Measurements from ENCODE around the gene TMEM145. TPM values are rescaled to one million over a fixed set of nuclear protein-coding genes. Genes with fewer than 3 reads are reported as not detected.
"Not testable (repeated sequence)": the region's sequence is repeated elsewhere in the genome, so short reads cannot be mapped to it uniquely, and the experiment has no call there.

The TMEM145 gene
- total RNA-seq, 1 donor from 2014 or later: not detected

DNA sequence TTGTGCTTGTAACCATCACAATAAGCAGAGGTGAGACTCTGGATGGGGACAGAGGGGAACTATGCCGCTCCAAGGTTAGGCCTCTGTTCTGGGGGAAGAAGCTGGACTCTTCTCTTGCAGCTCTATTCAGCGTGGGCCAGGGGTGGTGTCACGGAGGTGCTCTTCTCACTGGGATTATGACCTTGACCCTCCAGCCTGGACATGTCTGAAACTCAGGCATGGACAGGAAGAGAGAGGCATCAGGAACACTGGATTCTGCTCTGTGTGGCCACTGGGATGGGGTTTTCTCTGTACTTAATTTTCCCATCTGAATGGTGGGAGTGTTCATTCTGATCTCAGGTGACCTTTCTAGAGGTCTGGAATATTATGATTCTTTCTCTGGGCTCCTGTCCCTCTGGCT lies 19.9 kb downstream of the TMEM145 start:
- intact Hi-C loops (cut with DNase I): no loop called here
- TF ChIP-seq, protein P1, sequence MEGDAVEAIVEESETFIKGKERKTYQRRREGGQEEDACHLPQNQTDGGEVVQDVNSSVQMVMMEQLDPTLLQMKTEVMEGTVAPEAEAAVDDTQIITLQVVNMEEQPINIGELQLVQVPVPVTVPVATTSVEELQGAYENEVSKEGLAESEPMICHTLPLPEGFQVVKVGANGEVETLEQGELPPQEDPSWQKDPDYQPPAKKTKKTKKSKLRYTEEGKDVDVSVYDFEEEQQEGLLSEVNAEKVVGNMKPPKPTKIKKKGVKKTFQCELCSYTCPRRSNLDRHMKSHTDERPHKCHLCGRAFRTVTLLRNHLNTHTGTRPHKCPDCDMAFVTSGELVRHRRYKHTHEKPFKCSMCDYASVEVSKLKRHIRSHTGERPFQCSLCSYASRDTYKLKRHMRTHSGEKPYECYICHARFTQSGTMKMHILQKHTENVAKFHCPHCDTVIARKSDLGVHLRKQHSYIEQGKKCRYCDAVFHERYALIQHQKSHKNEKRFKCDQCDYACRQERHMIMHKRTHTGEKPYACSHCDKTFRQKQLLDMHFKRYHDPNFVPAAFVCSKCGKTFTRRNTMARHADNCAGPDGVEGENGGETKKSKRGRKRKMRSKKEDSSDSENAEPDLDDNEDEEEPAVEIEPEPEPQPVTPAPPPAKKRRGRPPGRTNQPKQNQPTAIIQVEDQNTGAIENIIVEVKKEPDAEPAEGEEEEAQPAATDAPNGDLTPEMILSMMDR (IDR thresholded peaks at IDR 0.05): no peak
- H3K4me1 ChIP-seq: no peaks in the 10 kb centered on the region

DNA sequence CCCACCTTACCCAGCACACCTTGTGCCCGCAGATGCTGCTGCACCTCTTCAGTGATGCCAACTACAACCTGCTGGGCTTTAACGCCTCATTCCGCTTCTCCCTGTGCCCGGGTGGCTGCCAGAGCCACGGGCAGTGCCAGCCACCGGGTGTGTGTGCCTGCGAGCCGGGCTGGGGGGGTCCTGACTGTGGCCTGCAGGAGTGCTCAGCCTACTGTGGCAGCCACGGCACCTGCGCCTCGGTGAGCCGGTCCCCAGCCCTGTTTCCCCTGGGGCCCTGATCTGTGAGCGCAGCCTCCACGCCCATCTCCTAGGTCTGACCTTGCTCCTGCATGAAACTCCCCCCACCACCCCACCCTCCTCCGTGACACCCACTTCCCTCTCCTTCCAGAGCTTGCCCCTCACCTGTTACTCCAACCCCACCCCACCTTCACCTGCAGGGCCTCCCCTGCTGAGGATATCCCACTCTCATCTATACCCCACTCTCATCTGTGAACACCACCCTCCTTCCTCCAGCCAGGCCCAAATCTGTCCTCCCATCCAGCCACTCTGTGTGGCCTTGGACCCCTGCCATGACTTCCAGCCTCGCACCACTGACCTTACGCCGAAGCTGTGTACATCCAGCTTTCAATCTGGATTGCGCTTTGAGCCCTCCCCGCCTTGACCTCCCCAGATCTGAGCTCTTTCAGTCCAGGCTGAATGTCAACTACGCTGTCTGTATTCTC lies 21.0 kb downstream of the TMEM145 start:
- TF ChIP-seq, protein P1 (IDR thresholded peaks at IDR 0.05): no peak
- DNase-seq (no peak), ATAC-seq (no peak)
- intact Hi-C loops (cut with DNase I): no loop called here
- no peaks in the 10 kb centered on the region for H3K4me1 ChIP-seq
- H3K27ac ChIP-seq: no peak overlapping the region
- no peaks in the 10 kb centered on the region for H3K9me3 ChIP-seq
- no peaks in the 10 kb centered on the region for H3K27me3 ChIP-seq (ENCODE audit: low read depth)
- H3K4me3 ChIP-seq: no peak overlapping the region
- peaks cover 27% of the 10 kb centered on the region for H3K36me3 ChIP-seq

More for the DNA sequence above, 19.9 kb downstream of the TMEM145 start:
- H3K27ac ChIP-seq: no peak overlapping the region
- no peak for DNase-seq
- peaks cover 23% of the 10 kb centered on the region for H3K36me3 ChIP-seq
- H3K4me3 ChIP-seq: no peak overlapping the region
- H3K27me3 ChIP-seq (ENCODE audit: low read depth): no peaks in the 10 kb centered on the region
- no peaks in the 10 kb centered on the region for H3K9me3 ChIP-seq
- no peak for ATAC-seq

DNA sequence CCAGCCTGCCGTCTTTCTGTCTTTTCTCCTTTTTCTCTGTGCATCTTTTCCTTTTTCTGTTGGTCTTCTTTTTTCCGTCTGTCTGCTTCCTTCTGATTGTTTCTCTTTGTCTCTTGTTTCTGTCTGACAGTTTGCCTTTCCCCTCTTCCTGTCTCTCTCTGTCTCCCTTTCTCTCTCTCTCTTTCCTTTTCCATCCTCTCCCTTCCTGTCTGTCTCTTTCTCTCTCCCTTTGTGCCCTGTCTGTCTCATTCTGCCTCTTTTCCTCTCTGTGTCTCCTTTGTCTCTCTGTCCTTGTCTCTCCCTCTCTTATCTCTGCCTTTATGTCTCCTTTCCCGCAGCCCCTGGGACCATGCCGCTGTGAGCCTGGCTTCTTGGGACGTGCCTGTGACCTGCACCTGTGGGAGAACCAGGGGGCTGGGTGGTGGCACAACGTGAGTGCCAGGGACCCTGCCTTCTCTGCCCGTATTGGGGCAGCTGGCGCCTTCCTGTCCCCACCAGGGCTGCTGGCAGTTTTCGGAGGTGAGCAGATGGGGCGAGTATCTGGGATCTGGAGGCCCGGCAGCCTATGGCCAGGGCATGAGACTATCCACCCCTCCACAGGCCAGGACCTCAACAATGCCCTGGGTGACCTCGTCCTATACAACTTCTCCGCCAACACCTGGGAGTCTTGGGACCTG lies 21.7 kb downstream of the TMEM145 start:
- DNase-seq (no peak), ATAC-seq (no peak)
- TF ChIP-seq, protein P1 (IDR thresholded peaks at IDR 0.05): no peak
- Histone ChIP-seq H3K4me1 (no peaks in the 10 kb centered on the region), H3K4me3 (no peak overlapping the region), H3K9me3 (no peaks in the 10 kb centered on the region), H3K36me3 (peaks cover 27% of the 10 kb centered on the region), H3K27me3 (ENCODE audit: low read depth) (no peaks in the 10 kb centered on the region), H3K27ac (no peak overlapping the region)
- intact Hi-C loops (cut with DNase I): no loop called here

DNA sequence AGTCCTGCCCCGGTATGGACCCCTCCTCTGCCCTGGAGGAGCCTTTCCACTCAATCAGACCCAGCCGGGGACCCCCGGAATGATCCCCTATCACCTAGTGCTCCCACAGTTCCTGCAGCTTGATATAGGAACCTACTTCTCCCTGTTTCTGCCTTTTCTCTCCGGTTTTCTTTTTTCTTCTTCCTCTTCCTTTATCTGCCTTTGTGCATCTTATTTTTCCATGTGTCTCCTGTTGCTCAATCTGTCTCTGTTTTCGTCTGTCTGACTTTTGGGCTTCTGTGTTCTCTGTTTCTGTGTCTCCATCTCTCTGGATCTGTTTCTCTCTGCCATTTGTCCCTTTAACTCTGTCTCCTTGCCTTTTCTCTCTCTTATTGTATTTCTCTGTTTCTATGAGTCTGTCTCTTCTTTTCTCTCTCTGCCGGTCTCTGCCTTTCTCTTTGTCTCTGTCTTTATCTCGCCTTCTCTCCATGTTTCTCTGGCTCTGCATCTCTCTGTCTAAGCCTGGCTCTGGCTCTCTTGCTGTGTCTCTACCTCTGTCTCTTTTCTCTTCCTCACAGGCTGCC lies 22.3 kb downstream of the TMEM145 start:
- no peaks in the 10 kb centered on the region for H3K9me3 ChIP-seq
- H3K4me3 ChIP-seq: no peak overlapping the region
- intact Hi-C loops (cut with DNase I): no loop called here
- H3K27ac ChIP-seq: no peak overlapping the region
- no peaks in the 10 kb centered on the region for H3K27me3 ChIP-seq (ENCODE audit: low read depth)
- DNase-seq (no peak), ATAC-seq (no peak)
- TF ChIP-seq, protein P1 (IDR thresholded peaks at IDR 0.05): no peak
- no peaks in the 10 kb centered on the region for H3K4me1 ChIP-seq
- H3K36me3 ChIP-seq: peaks cover 27% of the 10 kb centered on the region

DNA sequence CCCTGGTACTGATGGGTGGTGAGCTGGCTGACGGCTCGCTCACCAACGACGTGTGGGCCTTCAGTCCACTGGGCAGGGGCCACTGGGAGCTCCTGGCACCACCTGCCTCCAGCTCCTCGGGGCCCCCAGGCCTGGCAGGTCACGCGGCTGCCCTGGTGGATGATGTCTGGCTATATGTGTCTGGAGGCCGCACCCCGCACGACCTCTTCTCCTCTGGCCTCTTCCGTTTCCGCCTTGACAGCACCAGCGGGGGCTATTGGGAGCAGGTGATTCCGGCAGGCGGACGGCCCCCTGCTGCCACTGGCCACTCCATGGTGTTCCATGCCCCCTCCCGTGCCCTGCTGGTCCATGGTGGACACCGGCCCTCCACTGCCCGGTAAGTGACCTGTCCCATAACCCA lies 22.9 kb downstream of the TMEM145 start:
- intact Hi-C loops (cut with DNase I): no loop called here
- no peaks in the 10 kb centered on the region for H3K4me1 ChIP-seq
- H3K27ac ChIP-seq: no peak overlapping the region
- no peak for DNase-seq
- ATAC-seq: peak in 1 of 2 donors; percentile 16
- TF ChIP-seq, protein P1 (IDR thresholded peaks at IDR 0.05): no peak
- no peaks in the 10 kb centered on the region for H3K27me3 ChIP-seq (ENCODE audit: low read depth)
- no peak overlapping the region for H3K4me3 ChIP-seq
- H3K36me3 ChIP-seq: peaks cover 27% of the 10 kb centered on the region
- no peaks in the 10 kb centered on the region for H3K9me3 ChIP-seq

DNA sequence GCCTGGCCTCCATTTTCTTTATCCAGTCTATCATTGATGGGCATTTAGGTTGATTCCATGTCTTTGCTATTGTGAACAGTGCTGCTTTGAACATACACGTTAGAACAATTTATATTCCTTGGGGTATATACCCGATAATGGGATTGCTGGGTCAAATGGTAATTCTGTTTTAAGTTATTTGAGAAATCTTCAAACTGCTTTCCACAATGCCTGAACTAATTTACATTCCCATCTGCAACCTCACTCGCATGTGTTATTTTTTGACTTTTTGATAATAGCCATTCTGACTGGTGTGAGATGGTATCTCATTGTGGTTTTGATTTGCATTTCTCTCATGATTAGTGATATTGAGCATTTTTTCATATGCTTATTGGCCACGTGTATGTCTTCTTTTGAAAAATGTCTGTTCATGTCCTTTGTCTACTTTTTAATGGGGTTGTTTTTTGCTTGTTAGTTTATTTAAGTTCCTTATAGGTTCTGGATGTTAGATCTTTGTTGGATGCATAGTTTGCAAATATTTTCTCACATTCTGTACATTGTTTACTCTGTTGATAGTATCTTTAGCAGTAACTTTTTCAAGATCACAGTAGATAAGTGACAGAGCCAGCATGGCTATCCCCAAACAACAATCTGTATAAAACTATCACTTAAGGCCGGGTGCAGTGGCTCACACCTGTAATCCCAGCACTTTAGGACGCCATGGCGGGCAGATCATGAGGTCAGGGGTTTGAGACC lies 26.2 kb downstream of the TMEM145 start:
- H3K9me3 ChIP-seq; intact Hi-C loops (cut with DNase I); H3K27ac ChIP-seq; H3K4me1 ChIP-seq; H3K27me3 ChIP-seq (ENCODE audit: low read depth); DNase-seq; H3K4me3 ChIP-seq; ATAC-seq: not testable (repeated sequence)
- H3K36me3 ChIP-seq: peaks cover 39% of the 10 kb centered on the region

DNA sequence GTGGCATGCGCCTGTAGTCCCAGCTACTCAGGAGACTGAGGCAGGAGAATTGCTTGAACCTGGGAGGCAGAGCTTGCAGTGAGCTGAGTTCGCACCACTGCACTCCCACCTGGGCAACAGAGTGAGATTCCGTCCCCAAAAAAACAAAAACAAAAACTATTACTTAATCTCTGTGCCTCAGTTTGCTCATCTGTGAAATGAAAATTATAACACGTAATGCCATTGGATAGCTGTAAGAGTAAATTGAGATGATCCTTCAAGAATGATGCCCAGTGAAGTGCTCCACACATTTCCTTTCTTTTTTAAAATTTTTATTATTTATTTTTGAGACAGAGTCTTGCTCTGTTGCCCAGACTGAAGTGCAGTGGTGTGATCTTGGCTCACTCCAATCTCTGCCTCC lies 26.8 kb downstream of the TMEM145 start:
- H3K27me3 ChIP-seq (ENCODE audit: low read depth); DNase-seq; H3K9me3 ChIP-seq; intact Hi-C loops (cut with DNase I); H3K27ac ChIP-seq; H3K4me3 ChIP-seq; H3K4me1 ChIP-seq; ATAC-seq: not testable (repeated sequence)
- peaks cover 44% of the 10 kb centered on the region for H3K36me3 ChIP-seq
